IMR-90 (cell line): Measurements from ENCODE around the gene PPP1R13B. TPM values are rescaled to one million over a fixed set of nuclear protein-coding genes. Genes with fewer than 3 reads are reported as not detected.

ENCODE experiments used
- ATAC-seq: fragments of 200-7000 bp; cut with Tn5 transposase; 2 replicates; pipeline ENCODE4 v1.9.1; 2020; ENCODE audit warnings: low read depth, mild to moderate bottlenecking, moderate library complexity
- BruUV-seq: library from RNA; stranded (reverse); fragments of 400-500 nt; replicated peaks from 2 replicates; lab custom pipeline; 2021; lab: Mats Ljungman, UMichigan
- CTCF ChIA-PET: fragments of 300-600 bp; formaldehyde crosslinking; extraction: SDS; loops from one replicate; lab custom pipeline; 2021; ENCODE audit warnings: antibody characterized with exemption; lab: Yijun Ruan, JAX
- POLR2A ChIA-PET: fragments of 300-600 bp; sonication (Branson Sonifier 250); formaldehyde crosslinking; loops from one replicate; lab custom pipeline; 2022; ENCODE audit warnings: antibody characterized with exemption; ENCODE audit not compliant: unreplicated experiment; lab: Charles Lee
- DNase-seq: peaks from one replicate; pipeline ENCODE4 v3.0.0; 2013
- H2AFZ ChIP-seq: replicated peaks from 2 replicates; pipeline ENCODE3; 2013; ENCODE audit warnings: low read length, mild to moderate bottlenecking; ENCODE audit not compliant: poor library complexity
- H2AK5ac ChIP-seq: 2 replicates; pipeline ENCODE4 v1.6.1; 2013; ENCODE audit warnings: low read depth, low read length, inconsistent platforms
- H2AK9ac ChIP-seq: replicated peaks from 2 replicates; pipeline ENCODE3; 2013; ENCODE audit warnings: mild to moderate bottlenecking, low read depth, low read length, moderate library complexity; ENCODE audit not compliant: poor library complexity
- H2BK120ac ChIP-seq: 2 replicates; pipeline ENCODE4 v1.6.1; 2013; ENCODE audit warnings: low read depth, low read length, inconsistent platforms
- H2BK15ac ChIP-seq: 3 replicates; pipeline ENCODE4 v1.6.1; 2013; ENCODE audit warnings: low read depth, low read length, inconsistent platforms
- H2BK20ac ChIP-seq: 2 replicates; pipeline ENCODE4 v1.6.1; 2013; ENCODE audit warnings: low read depth, mild to moderate bottlenecking, inconsistent platforms, low read length, moderate library complexity
- H2BK5ac ChIP-seq: 2 replicates; pipeline ENCODE4 v1.6.1; 2013; ENCODE audit warnings: mild to moderate bottlenecking, low read depth, low read length, inconsistent platforms; ENCODE audit not compliant: poor library complexity, severe bottlenecking
- H3K14ac ChIP-seq: replicated peaks from 2 replicates; pipeline ENCODE4 v1.6.1; 2013; ENCODE audit warnings: low read depth, low read length, inconsistent platforms
- H3K18ac ChIP-seq: 2 replicates; pipeline ENCODE4 v1.6.1; 2013; ENCODE audit warnings: low read depth, low read length, control low read depth
- H3K23ac ChIP-seq: 2 replicates; pipeline ENCODE4 v1.6.1; 2013; ENCODE audit warnings: low read depth, low read length, inconsistent platforms
- H3K27ac ChIP-seq: 2 replicates; pipeline ENCODE4 v1.5.1; 2013; ENCODE audit warnings: mild to moderate bottlenecking, control low read depth, low read length; ENCODE audit not compliant: insufficient read depth
- H3K27me3 ChIP-seq: 2 replicates; pipeline ENCODE4 v1.6.1; 2013; ENCODE audit warnings: low read length; ENCODE audit not compliant: control insufficient read depth, insufficient read depth
- H3K36me3 ChIP-seq: 2 replicates; pipeline ENCODE4 v1.6.1; 2013; ENCODE audit warnings: low read length, mixed read lengths; ENCODE audit not compliant: control insufficient read depth, insufficient read depth
- H3K4ac ChIP-seq: 2 replicates; pipeline ENCODE4 v1.6.1; 2013; ENCODE audit warnings: low read depth, low read length, inconsistent platforms
- H3K4me1 ChIP-seq: 2 replicates; pipeline ENCODE4 v1.6.1; 2013; ENCODE audit warnings: low read length, mixed read lengths; ENCODE audit not compliant: control insufficient read depth, insufficient read depth
- H3K4me2 ChIP-seq: 2 replicates; pipeline ENCODE4 v1.6.1; 2013; ENCODE audit warnings: low read depth, mild to moderate bottlenecking, control low read depth, low read length, moderate library complexity
- H3K4me3 ChIP-seq: 2 replicates; pipeline ENCODE4 v1.5.1; 2013; ENCODE audit warnings: low read depth, mild to moderate bottlenecking, control low read depth, low read length, moderate library complexity; ENCODE audit not compliant: insufficient read depth
- H3K56ac ChIP-seq: 2 replicates; pipeline ENCODE4 v1.6.1; 2013; ENCODE audit warnings: low read length, inconsistent platforms; ENCODE audit not compliant: insufficient read depth; ENCODE audit errors: extremely low read depth
- H3K79me1 ChIP-seq, 2 experiments: 2 replicates each; pipeline ENCODE4 v1.6.1; 2013; ENCODE audit warnings: low read length in 2 of 2, inconsistent platforms in 1 of 2, low read depth in 1 of 2
- H3K9ac ChIP-seq: 2 replicates; pipeline ENCODE4 v1.6.1; 2013; ENCODE audit warnings: low read depth, low read length, control low read depth
- H3K9me1 ChIP-seq: 2 replicates; pipeline ENCODE4 v1.6.1; 2013; ENCODE audit warnings: low read length, inconsistent platforms; ENCODE audit not compliant: insufficient read depth
- H3K9me3 ChIP-seq: 2 replicates; pipeline ENCODE4 v1.6.1; 2013; ENCODE audit warnings: low read length; ENCODE audit not compliant: control insufficient read depth, insufficient read depth
- H4K20me1 ChIP-seq: 2 replicates; pipeline ENCODE4 v1.6.1; 2013; ENCODE audit warnings: low read length, inconsistent platforms; ENCODE audit not compliant: insufficient read depth
- H4K5ac ChIP-seq: 2 replicates; pipeline ENCODE4 v1.6.1; 2013; ENCODE audit warnings: mild to moderate bottlenecking, low read depth, low read length, control low read depth
- H4K8ac ChIP-seq, 2 experiments: 2 replicates each; pipeline ENCODE4 v1.6.1; 2013; ENCODE audit warnings: low read depth in 2 of 2, low read length in 2 of 2, control low read depth in 1 of 2, inconsistent platforms in 1 of 2
- H4K91ac ChIP-seq: 2 replicates; pipeline ENCODE4 v1.6.1; 2013; ENCODE audit warnings: low read depth, low read length, inconsistent platforms; ENCODE audit not compliant: insufficient read depth
- MAFK ChIP-seq: IDR thresholded peaks from 2 replicates; pipeline ENCODE4 v1.6.1; 2012; ENCODE audit warnings: low read depth, low read length, improper control_type of control experiment
- WGBS, 2 experiments: methylation state at CpG; one replicate each; pipeline versions ENCODE4 v1.1.5 to v1.1.7; 2013; ENCODE audit warnings: missing lambda C conversion rate in 2 of 2; ENCODE audit not compliant: insufficient read length in 1 of 2; ENCODE audit errors: extremely low coverage in 2 of 2; 5-methylcytosine and 5-hydroxymethylcytosine counted together
- dilution Hi-C: fragments of 300-500 bp; cut with HindIII; formaldehyde crosslinking; loops from one replicate; pipeline ENCODE4 v1.14.3; 2018; ENCODE audit warnings: low sequenced_read_pairs; ENCODE audit not compliant: unreplicated experiment
- in situ Hi-C: fragments of 300-500 bp; cut with MboI; formaldehyde crosslinking; loops from 3 replicates; pipeline ENCODE4 v1.14.3; 2019; ENCODE audit warnings: low sequenced_read_pairs, inconsistent platforms, mixed read lengths
- intact Hi-C: fragments of 100-400 bp; cut with micrococcal nuclease; formaldehyde crosslinking; loops from 2 replicates; pipeline ENCODE4 v1.10.0; 2022
- polyA plus RNA-seq, 3 experiments: library from polyadenylated mRNA; depleted of rRNA; stranded (reverse); fragments of >200 nt; gene quantifications; 2 replicates each; pipeline ENCODE4 v1.2.3, GENCODE V29; 2012; ENCODE audit warnings: low replicate concordance in 1 of 3
- total RNA-seq: library from RNA; depleted of rRNA; stranded (reverse); fragments of >200 nt; gene quantifications from 2 replicates; pipeline ENCODE4 v1.2.3, GENCODE V29; 2012

The PPP1R13B gene
- total and polyA plus RNA-seq, 2 of the 4 experiments (the other 2 are of a cell fraction) = 1.6 to 2.8 TPM

- H3K4me3 ChIP-seq = no peak overlapping the region
- no peak overlapping the region for H3K4ac ChIP-seq
- dilution Hi-C loops (no loop called here), in situ Hi-C loops (no loop called here), intact Hi-C loops (no loop called here)
- no peak overlapping the region for H2BK20ac ChIP-seq
- no peak overlapping the region for H2BK120ac ChIP-seq
- no peak for DNase-seq
- no peak overlapping the region for H4K8ac ChIP-seq
- H3K27me3 ChIP-seq = peaks cover 18% of the 10 kb centered on the region
- H2AK5ac ChIP-seq = no peak overlapping the region
- no peak overlapping the region for H2AFZ ChIP-seq
- ChIA-PET CTCF (no interaction called here), POLR2A (no interaction called here)
- no peak overlapping the region for H3K4me2 ChIP-seq
- H4K20me1 ChIP-seq = no peaks in the 10 kb centered on the region
- H3K23ac ChIP-seq = no peak overlapping the region
- no peak for ATAC-seq
- no peak overlapping the region for H3K27ac ChIP-seq
- H4K91ac ChIP-seq = no peak overlapping the region
- H2BK15ac ChIP-seq = no peak overlapping the region
- TF ChIP-seq MAFK = no peak
- H3K18ac ChIP-seq = no peak overlapping the region
- no peak overlapping the region for H2BK5ac ChIP-seq
- H3K9ac ChIP-seq = no peak overlapping the region
- no peak overlapping the region for H2AK9ac ChIP-seq
- no peaks in the 10 kb centered on the region for H3K79me1 ChIP-seq
- H3K4me1 ChIP-seq = no peaks in the 10 kb centered on the region
- no peak overlapping the region for H3K56ac ChIP-seq
- no peaks in the 10 kb centered on the region for H3K9me1 ChIP-seq
- H3K36me3 ChIP-seq = no peaks in the 10 kb centered on the region
- 81% methylated on average over 6 of the region's 8 CpGs; no CpG with 5 or more reads in 1 of the 2 experiments for WGBS, 2 experiments
- H4K5ac ChIP-seq = no peak overlapping the region
- H3K9me3 ChIP-seq = no peaks in the 10 kb centered on the region
- no TSS peak for BruUV-seq
- no peak overlapping the region for H3K14ac ChIP-seq
These were observed 8.7 kb upstream of the PPP1R13B start for GRCh38 chr14:103856105-103856504.
